COLO668 (cell line): ENCODE results near the gene PAQR4.
A peak's percentile ranks its signal among the peaks of the same experiment; 100 is the strongest.
"Not testable (repeated sequence)": the region's sequence is repeated elsewhere in the genome, so short reads cannot be mapped to it uniquely, and the experiment has no call there.

Experiments
- DNase-seq: peaks from one replicate; lab custom pipeline; 2025; ENCODE audit not compliant: unreplicated experiment; lab: John Stamatoyannopoulos, UW

Gene PAQR4

GRCh38 chr16:2968738-2969544 lies at the start of gene PAQR4:
Gene PAQR4, plus strand, starts transcription at chr16:2969348. Its CDS starts 327 bp downstream, at chr16:2969675.
- DNase-seq = peak; percentile 94

- peak; percentile 44 for DNase-seq
Measured at GRCh38 chr16:2919511-2920255, 49.5 kb upstream of the PAQR4 start.

- DNase-seq = no peak
Measured at GRCh38 chr16:2923481-2923880, 45.7 kb upstream of the PAQR4 start.

- DNase-seq = no peak
Measured at GRCh38 chr16:2924901-2925755, 44.0 kb upstream of the PAQR4 start.

GRCh38 chr16:2925951-2926649 lies 43.0 kb upstream of the PAQR4 start:
- DNase-seq = no peak

- no peak for DNase-seq
Measured at GRCh38 chr16:2926650-2926999, 42.5 kb upstream of the PAQR4 start.

- peak; percentile 87 for DNase-seq
Measured at GRCh38 chr16:2927010-2927646, 42.0 kb upstream of the PAQR4 start.

GRCh38 chr16:2928151-2928550 lies 41.0 kb upstream of the PAQR4 start:
- not testable (repeated sequence) for DNase-seq

- no peak for DNase-seq
Measured at GRCh38 chr16:2928796-2929195, 40.4 kb upstream of the PAQR4 start.

GRCh38 chr16:2929693-2930092 lies 39.5 kb upstream of the PAQR4 start:
- no peak for DNase-seq

GRCh38 chr16:2930236-2930635 lies 38.9 kb upstream of the PAQR4 start:
- DNase-seq = no peak

- not testable (repeated sequence) for DNase-seq
Measured at GRCh38 chr16:2931231-2931914, 37.8 kb upstream of the PAQR4 start.

GRCh38 chr16:2933136-2933535 lies 36.0 kb upstream of the PAQR4 start:
- DNase-seq = no peak

- no peak for DNase-seq
Measured at GRCh38 chr16:2933701-2934100, 35.4 kb upstream of the PAQR4 start.

GRCh38 chr16:2934450-2934849 lies 34.7 kb upstream of the PAQR4 start:
- DNase-seq = no peak

- DNase-seq = no peak
Measured at GRCh38 chr16:2936436-2937011, 32.6 kb upstream of the PAQR4 start.

- DNase-seq = no peak
Measured at GRCh38 chr16:2937170-2937569, 32.0 kb upstream of the PAQR4 start.

- no peak for DNase-seq
Measured at GRCh38 chr16:2938206-2938605, 30.9 kb upstream of the PAQR4 start.

- no peak for DNase-seq
Measured at GRCh38 chr16:2939968-2940367, 29.2 kb upstream of the PAQR4 start.
